ENCODE results near the gene ZBTB8B.
"Not testable (repeated sequence)": the region's sequence is repeated elsewhere in the genome, so short reads cannot be mapped to it uniquely, and the experiment has no call there.

Gene ZBTB8B

GRCh38 chr1:32470431-32470830, 5.6 kb downstream of the ZBTB8B start:
- Histone ChIP-seq H3K36me3 (ENCODE audit: control insufficient read depth, insufficient read depth, low read length) (no peaks in the 10 kb centered on the region), H3K4me1 (ENCODE audit: control insufficient read depth, insufficient read depth, low read length, poor library complexity, severe bottlenecking) (no peaks in the 10 kb centered on the region), H3K9me3 (ENCODE audit: control insufficient read depth, low read length) (no peaks in the 10 kb centered on the region), H3K27ac (ENCODE audit: low read depth, low read length, severe bottlenecking) (no peak overlapping the region), H3K4me3 (ENCODE audit: extremely low read depth, insufficient read depth, low read length, poor library complexity, severe bottlenecking) (no peak overlapping the region)
- 96 to 99% methylated on average over 8 of the region's 11 CpGs for WGBS, 2 experiments (ENCODE audit: insufficient coverage in 2 of 2)

GRCh38 chr1:32470991-32471694, 6.3 kb downstream of the ZBTB8B start:
- Histone ChIP-seq H3K36me3 (ENCODE audit: control insufficient read depth, insufficient read depth, low read length) (no peaks in the 10 kb centered on the region), H3K4me1 (ENCODE audit: control insufficient read depth, insufficient read depth, low read length, poor library complexity, severe bottlenecking) (no peaks in the 10 kb centered on the region), H3K27ac (ENCODE audit: low read depth, low read length, severe bottlenecking) (no peak overlapping the region), H3K9me3 (ENCODE audit: control insufficient read depth, low read length) (no peaks in the 10 kb centered on the region), H3K4me3 (ENCODE audit: extremely low read depth, insufficient read depth, low read length, poor library complexity, severe bottlenecking) (no peak overlapping the region)
- WGBS, 2 experiments (ENCODE audit: insufficient coverage in 2 of 2): 92 to 96% methylated on average over 21 of the region's 28 CpGs

- Histone ChIP-seq H3K4me1 (ENCODE audit: control insufficient read depth, insufficient read depth, low read length, poor library complexity, severe bottlenecking) (no peaks in the 10 kb centered on the region), H3K4me3 (ENCODE audit: extremely low read depth, insufficient read depth, low read length, poor library complexity, severe bottlenecking) (no peak overlapping the region), H3K27ac (ENCODE audit: low read depth, low read length, severe bottlenecking) (no peak overlapping the region), H3K36me3 (ENCODE audit: control insufficient read depth, insufficient read depth, low read length) (no peaks in the 10 kb centered on the region), H3K9me3 (ENCODE audit: control insufficient read depth, low read length) (no peaks in the 10 kb centered on the region)
- WGBS, 2 experiments (ENCODE audit: insufficient coverage in 2 of 2): 93% methylated on average over 1 to 2 of the region's 3 CpGs
These were observed 7.0 kb downstream of the ZBTB8B start for GRCh38 chr1:32471695-32472362.

- not testable (repeated sequence) for H3K4me3 ChIP-seq (ENCODE audit: extremely low read depth, insufficient read depth, low read length, poor library complexity, severe bottlenecking); H3K27ac ChIP-seq (ENCODE audit: low read depth, low read length, severe bottlenecking); H3K36me3 ChIP-seq (ENCODE audit: control insufficient read depth, insufficient read depth, low read length); H3K4me1 ChIP-seq (ENCODE audit: control insufficient read depth, insufficient read depth, low read length, poor library complexity, severe bottlenecking); H3K9me3 ChIP-seq (ENCODE audit: control insufficient read depth, low read length)
- 83 to 94% methylated on average over 10 of the region's 11 CpGs for WGBS, 2 experiments (ENCODE audit: insufficient coverage in 2 of 2)
These were observed 8.1 kb downstream of the ZBTB8B start for GRCh38 chr1:32472966-32473365.

GRCh38 chr1:32474954-32475353, 10.1 kb downstream of the ZBTB8B start:
- WGBS, 2 experiments (ENCODE audit: insufficient coverage in 2 of 2): 93 to 100% methylated on average over 3 to 4 of the region's 4 CpGs

GRCh38 chr1:32480003-32480402, 15.1 kb downstream of the ZBTB8B start:
- no peaks in the 10 kb centered on the region for H3K4me1 ChIP-seq (ENCODE audit: control insufficient read depth, insufficient read depth, low read length, poor library complexity, severe bottlenecking)
- 71% methylated on average over 1 of the region's 2 CpGs; no CpG with 5 or more reads in 1 of the 2 experiments for WGBS, 2 experiments (ENCODE audit: insufficient coverage in 2 of 2)
- H3K27ac ChIP-seq (ENCODE audit: low read depth, low read length, severe bottlenecking): no peak overlapping the region
- peaks cover 6% of the 10 kb centered on the region for H3K9me3 ChIP-seq (ENCODE audit: control insufficient read depth, low read length)
- no peak overlapping the region for H3K4me3 ChIP-seq (ENCODE audit: extremely low read depth, insufficient read depth, low read length, poor library complexity, severe bottlenecking)
- peaks cover 3% of the 10 kb centered on the region for H3K36me3 ChIP-seq (ENCODE audit: control insufficient read depth, insufficient read depth, low read length)

More at GRCh38 chr1:32474954-32475353, 10.1 kb downstream of the ZBTB8B start:
- Histone ChIP-seq H3K4me1 (ENCODE audit: control insufficient read depth, insufficient read depth, low read length, poor library complexity, severe bottlenecking) (no peaks in the 10 kb centered on the region), H3K27ac (ENCODE audit: low read depth, low read length, severe bottlenecking) (no peak overlapping the region), H3K9me3 (ENCODE audit: control insufficient read depth, low read length) (no peaks in the 10 kb centered on the region), H3K36me3 (ENCODE audit: control insufficient read depth, insufficient read depth, low read length) (no peaks in the 10 kb centered on the region), H3K4me3 (ENCODE audit: extremely low read depth, insufficient read depth, low read length, poor library complexity, severe bottlenecking) (no peak overlapping the region)

GRCh38 chr1:32480761-32481160, 15.9 kb downstream of the ZBTB8B start:
- Histone ChIP-seq H3K4me3 (ENCODE audit: extremely low read depth, insufficient read depth, low read length, poor library complexity, severe bottlenecking) (no peak overlapping the region), H3K36me3 (ENCODE audit: control insufficient read depth, insufficient read depth, low read length) (peaks cover 3% of the 10 kb centered on the region), H3K27ac (ENCODE audit: low read depth, low read length, severe bottlenecking) (no peak overlapping the region), H3K4me1 (ENCODE audit: control insufficient read depth, insufficient read depth, low read length, poor library complexity, severe bottlenecking) (no peaks in the 10 kb centered on the region), H3K9me3 (ENCODE audit: control insufficient read depth, low read length) (peaks cover 6% of the 10 kb centered on the region)
- WGBS, 2 experiments (ENCODE audit: insufficient coverage in 2 of 2): 87 to 95% methylated on average over 9 to 11 of the region's 12 CpGs

GRCh38 chr1:32481788-32482187, 16.9 kb downstream of the ZBTB8B start:
- no CpG with 5 or more reads among the region's 3 CpGs for WGBS, 2 experiments (ENCODE audit: insufficient coverage in 2 of 2)
- not testable (repeated sequence) for H3K9me3 ChIP-seq (ENCODE audit: control insufficient read depth, low read length); H3K27ac ChIP-seq (ENCODE audit: low read depth, low read length, severe bottlenecking); H3K4me3 ChIP-seq (ENCODE audit: extremely low read depth, insufficient read depth, low read length, poor library complexity, severe bottlenecking); H3K36me3 ChIP-seq (ENCODE audit: control insufficient read depth, insufficient read depth, low read length); H3K4me1 ChIP-seq (ENCODE audit: control insufficient read depth, insufficient read depth, low read length, poor library complexity, severe bottlenecking)

GRCh38 chr1:32485554-32486255, 20.8 kb downstream of the ZBTB8B start:
- Histone ChIP-seq H3K27ac (ENCODE audit: low read depth, low read length, severe bottlenecking) (peak overlapping the region; percentile 1), H3K9me3 (ENCODE audit: control insufficient read depth, low read length) (peaks cover 6% of the 10 kb centered on the region), H3K4me1 (ENCODE audit: control insufficient read depth, insufficient read depth, low read length, poor library complexity, severe bottlenecking) (no peaks in the 10 kb centered on the region), H3K36me3 (ENCODE audit: control insufficient read depth, insufficient read depth, low read length) (peaks cover 3% of the 10 kb centered on the region), H3K4me3 (ENCODE audit: extremely low read depth, insufficient read depth, low read length, poor library complexity, severe bottlenecking) (no peak overlapping the region)
- WGBS, 2 experiments (ENCODE audit: insufficient coverage in 2 of 2): 80 to 100% methylated on average over 1 to 3 of the region's 3 CpGs

- Histone ChIP-seq H3K9me3 (ENCODE audit: control insufficient read depth, low read length) (peaks cover 6% of the 10 kb centered on the region), H3K27ac (ENCODE audit: low read depth, low read length, severe bottlenecking) (no peak overlapping the region), H3K4me1 (ENCODE audit: control insufficient read depth, insufficient read depth, low read length, poor library complexity, severe bottlenecking) (no peaks in the 10 kb centered on the region), H3K36me3 (ENCODE audit: control insufficient read depth, insufficient read depth, low read length) (peaks cover 3% of the 10 kb centered on the region), H3K4me3 (ENCODE audit: extremely low read depth, insufficient read depth, low read length, poor library complexity, severe bottlenecking) (no peak overlapping the region)
- WGBS, 2 experiments (ENCODE audit: insufficient coverage in 2 of 2): 70% methylated on average over 4 of the region's 7 CpGs; no CpG with 5 or more reads in 1 of the 2 experiments
These were observed 21.7 kb downstream of the ZBTB8B start for GRCh38 chr1:32486463-32487113.

Data from mesodermal cell (in vitro differentiated cells).